ENCODE data around the gene FZR1. TPM values are rescaled to one million over a fixed set of nuclear protein-coding genes. Genes with fewer than 3 reads are reported as not detected.

FZR1 gene
- total and polyA plus RNA-seq, 2 of the 13 experiments (the other 11 are each of a cell fraction or from before 2014, with no cell fraction given) = 29.0 to 30.8 TPM

GRCh38 chr19:3505598-3506383 lies at the start of gene FZR1 (continued):
- TF ChIP-seq HBP1 (CRISPR knock-in tag; IDR thresholded peaks at IDR 0.05; ENCODE audit: low read depth) (0 out of 2 replicates have a peak, but pooled peaks have one; percentile 31), MYC (CRISPR knock-in tag; IDR thresholded peaks at IDR 0.05; ENCODE audit: borderline replicate concordance) (peak; percentile 72; the same call in 1 of the 2 replicates), TFDP2 (CRISPR knock-in tag; IDR thresholded peaks at IDR 0.05) (peak; percentile 81), ASH2L (IDR thresholded peaks at IDR 0.05; ENCODE audit: insufficient read length, low read depth, low read length) (peak; percentile 33), NR2C2 (CRISPR knock-in tag; IDR thresholded peaks at IDR 0.05; ENCODE audit: borderline replicate concordance) (peak; percentile 68; the same call in 1 of the 2 replicates), FOXM1 (CRISPR knock-in tag; IDR thresholded peaks at IDR 0.05) (peak; percentile 100), ZFX (CRISPR knock-in tag; IDR thresholded peaks at IDR 0.05; ENCODE audit: low read depth) (0 out of 2 replicates have a peak, but pooled peaks have one; percentile 46), BRD4 (CRISPR knock-in tag; IDR thresholded peaks at IDR 0.05) (no peak), ZBTB21 (CRISPR knock-in tag; IDR thresholded peaks at IDR 0.05) (peak; percentile 76), MYNN (CRISPR knock-in tag; IDR thresholded peaks at IDR 0.05; ENCODE audit: low read depth) (no peak), THAP9 (CRISPR knock-in tag; IDR thresholded peaks at IDR 0.05; ENCODE audit: borderline replicate concordance) (peak; percentile 64; the same call in 1 of the 2 replicates), PHF8 (CRISPR knock-in tag; IDR thresholded peaks at IDR 0.05) (peak; percentile 61), ATF4 (CRISPR knock-in tag; IDR thresholded peaks at IDR 0.05) (0 out of 4 replicates have a peak, but pooled peaks of 1 of the 2 experiments have one; percentile 21), HCFC1 (IDR thresholded peaks at IDR 0.05; ENCODE audit: low read depth, low read length) (peak; percentile 62; the same call in 1 of the 2 replicates), TFAP4 (IDR thresholded peaks at IDR 0.05; ENCODE audit: borderline replicate concordance, low read depth) (no peak; the same call in 1 of the 2 replicates), TAF1 (CRISPR knock-in tag; IDR thresholded peaks at IDR 0.05) (peak; percentile 79), FOSL2 (CRISPR knock-in tag; IDR thresholded peaks at IDR 0.05) (no peak)

Data from HepG2 (cell line).